Adipocyte (in vitro differentiated cells): ENCODE results near the gene RANBP9.

Experiments used
- DNase-seq: peaks from one replicate; pipeline ENCODE4 v3.0.0-alpha.2; 2015; ENCODE audit warnings: low read depth
- H3K27me3 ChIP-seq: replicated peaks from 2 replicates; pipeline ENCODE4 v1.7.0; 2013; ENCODE audit warnings: mild to moderate bottlenecking, low read length, moderate library complexity; ENCODE audit not compliant: control insufficient read depth, insufficient read depth
- H3K36me3 ChIP-seq: 2 replicates; pipeline ENCODE4 v1.7.0; 2013; ENCODE audit warnings: low read length, mild to moderate bottlenecking, moderate library complexity; ENCODE audit not compliant: control insufficient read depth, insufficient read depth, severe bottlenecking
- H3K4me1 ChIP-seq: 2 replicates; pipeline ENCODE4 v1.7.0; 2013; ENCODE audit warnings: mild to moderate bottlenecking, low read length, moderate library complexity; ENCODE audit not compliant: control insufficient read depth, insufficient read depth
- H3K4me3 ChIP-seq: 2 replicates; pipeline ENCODE4 v1.7.0; 2013; ENCODE audit warnings: mild to moderate bottlenecking, low read length, moderate library complexity
- H3K9ac ChIP-seq: 2 replicates; pipeline ENCODE4 v1.7.0; 2013; ENCODE audit warnings: mild to moderate bottlenecking, low read length, moderate library complexity
- H3K9me3 ChIP-seq: 2 replicates; pipeline ENCODE4 v1.7.0; 2013; ENCODE audit warnings: mild to moderate bottlenecking, low read length, moderate library complexity; ENCODE audit not compliant: control insufficient read depth

RANBP9 gene

GRCh38 chr6:13614126-13614925, 97.3 kb downstream of the RANBP9 start:
- H3K36me3 ChIP-seq, result peaks cover 20% of the 10 kb centered on the region
- H3K4me3 ChIP-seq, result peak overlapping the region; percentile 93
- no peaks in the 10 kb centered on the region for H3K27me3 ChIP-seq
- peaks cover 26% of the 10 kb centered on the region for H3K4me1 ChIP-seq
- no peaks in the 10 kb centered on the region for H3K9me3 ChIP-seq
- DNase-seq, result peak; percentile 72
- peak overlapping the region; percentile 92 for H3K9ac ChIP-seq

GRCh38 chr6:13613029-13613594, 98.5 kb downstream of the RANBP9 start:
- Histone ChIP-seq H3K27me3 (no peaks in the 10 kb centered on the region), H3K9me3 (no peaks in the 10 kb centered on the region), H3K36me3 (peaks cover 10% of the 10 kb centered on the region), H3K4me1 (peaks cover 26% of the 10 kb centered on the region), H3K4me3 (peak overlapping the region; percentile 93), H3K9ac (peak overlapping the region; percentile 92)
- no peak for DNase-seq

GRCh38 chr6:13611715-13612114, 99.9 kb downstream of the RANBP9 start:
- no peaks in the 10 kb centered on the region for H3K36me3 ChIP-seq
- no peak for DNase-seq
- H3K27me3 ChIP-seq, result no peaks in the 10 kb centered on the region
- no peak overlapping the region for H3K4me3 ChIP-seq
- H3K9me3 ChIP-seq, result no peaks in the 10 kb centered on the region
- no peak overlapping the region for H3K9ac ChIP-seq
- H3K4me1 ChIP-seq, result peaks cover 19% of the 10 kb centered on the region

- Histone ChIP-seq H3K36me3 (peaks cover 32% of the 10 kb centered on the region), H3K9me3 (no peaks in the 10 kb centered on the region), H3K9ac (no peak overlapping the region), H3K4me1 (no peaks in the 10 kb centered on the region), H3K27me3 (no peaks in the 10 kb centered on the region), H3K4me3 (no peak overlapping the region)
- DNase-seq, result no peak
These were observed 106.0 kb downstream of the RANBP9 start for GRCh38 chr6:13605634-13606033.

GRCh38 chr6:13604546-13605416, 106.9 kb downstream of the RANBP9 start:
- Histone ChIP-seq H3K27me3 (no peaks in the 10 kb centered on the region), H3K4me1 (no peaks in the 10 kb centered on the region), H3K9ac (no peak overlapping the region), H3K4me3 (no peak overlapping the region), H3K9me3 (no peaks in the 10 kb centered on the region), H3K36me3 (peaks cover 36% of the 10 kb centered on the region)
- no peak for DNase-seq

- Histone ChIP-seq H3K4me1 (no peaks in the 10 kb centered on the region), H3K9ac (no peak overlapping the region), H3K36me3 (peaks cover 36% of the 10 kb centered on the region), H3K9me3 (no peaks in the 10 kb centered on the region), H3K4me3 (no peak overlapping the region), H3K27me3 (no peaks in the 10 kb centered on the region)
- no peak for DNase-seq
These were observed 107.5 kb downstream of the RANBP9 start for GRCh38 chr6:13604135-13604534.

GRCh38 chr6:13600036-13600435, 111.6 kb downstream of the RANBP9 start:
- Histone ChIP-seq H3K27me3 (no peaks in the 10 kb centered on the region), H3K9me3 (no peaks in the 10 kb centered on the region), H3K4me3 (no peak overlapping the region), H3K36me3 (peaks cover 43% of the 10 kb centered on the region), H3K4me1 (no peaks in the 10 kb centered on the region), H3K9ac (no peak overlapping the region)
- DNase-seq, result no peak

- Histone ChIP-seq H3K27me3 (no peaks in the 10 kb centered on the region), H3K9ac (no peak overlapping the region), H3K36me3 (peaks cover 32% of the 10 kb centered on the region), H3K4me3 (no peak overlapping the region), H3K4me1 (no peaks in the 10 kb centered on the region), H3K9me3 (no peaks in the 10 kb centered on the region)
- DNase-seq, result no peak
These were observed 114.6 kb downstream of the RANBP9 start for GRCh38 chr6:13597073-13597472.

- Histone ChIP-seq H3K4me1 (no peaks in the 10 kb centered on the region), H3K27me3 (no peaks in the 10 kb centered on the region), H3K9ac (no peak overlapping the region), H3K9me3 (no peaks in the 10 kb centered on the region), H3K36me3 (peaks cover 25% of the 10 kb centered on the region), H3K4me3 (no peak overlapping the region)
- DNase-seq, result no peak
These were observed 117.9 kb downstream of the RANBP9 start for GRCh38 chr6:13593720-13594119.

GRCh38 chr6:13593103-13593502, 118.5 kb downstream of the RANBP9 start:
- DNase-seq, result no peak
- H3K4me1 ChIP-seq, result no peaks in the 10 kb centered on the region
- peaks cover 30% of the 10 kb centered on the region for H3K36me3 ChIP-seq
- H3K4me3 ChIP-seq, result no peak overlapping the region
- no peaks in the 10 kb centered on the region for H3K27me3 ChIP-seq
- H3K9ac ChIP-seq, result no peak overlapping the region
- no peaks in the 10 kb centered on the region for H3K9me3 ChIP-seq

GRCh38 chr6:13591205-13591921, 120.3 kb downstream of the RANBP9 start:
- H3K27me3 ChIP-seq, result no peaks in the 10 kb centered on the region
- no peaks in the 10 kb centered on the region for H3K4me1 ChIP-seq
- no peak for DNase-seq
- H3K9me3 ChIP-seq, result no peaks in the 10 kb centered on the region
- H3K4me3 ChIP-seq, result no peak overlapping the region
- H3K36me3 ChIP-seq, result peaks cover 38% of the 10 kb centered on the region
- no peak overlapping the region for H3K9ac ChIP-seq
